ENCODE data around the gene OR10T2. TPM values are rescaled to one million over a fixed set of nuclear protein-coding genes. Genes with fewer than 3 reads are reported as not detected.
"Not testable (repeated sequence)": the region's sequence is repeated elsewhere in the genome, so short reads cannot be mapped to it uniquely, and the experiment has no call there.

Gene OR10T2
- total and polyA plus RNA-seq, 3 experiments from 2014 or later: not detected

DNA sequence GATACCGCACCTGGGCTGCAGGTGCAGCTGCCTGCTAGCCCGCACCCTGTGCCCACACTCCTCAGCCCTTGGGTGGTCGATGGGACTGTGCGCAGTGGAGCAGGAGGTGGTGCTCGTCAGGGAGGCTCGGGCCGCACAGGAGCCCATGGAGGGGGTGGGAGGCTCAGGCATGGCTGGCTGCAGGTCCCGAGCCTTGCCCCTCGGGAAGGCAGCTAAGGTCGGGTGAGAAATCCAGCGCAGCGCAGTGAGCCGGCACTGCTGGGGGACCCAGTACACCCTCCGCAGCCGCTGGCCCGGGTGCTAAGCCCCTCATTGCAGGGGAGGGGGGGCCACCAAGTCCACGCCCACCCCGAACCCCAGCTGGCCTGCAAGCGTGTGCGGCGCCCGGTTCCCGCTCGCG is 25.2 kb downstream of the OR10T2 start:
- H3K36me3 ChIP-seq (ENCODE audit: insufficient read depth, low read length); H3K27ac ChIP-seq (ENCODE audit: low read depth, low read length); CTCF ChIA-PET; H3K9me3 ChIP-seq (ENCODE audit: low read length); H3K4me1 ChIP-seq (ENCODE audit: insufficient read depth, low read length); H3K4me3 ChIP-seq (ENCODE audit: low read length); H3K27me3 ChIP-seq (ENCODE audit: insufficient read depth, low read length, poor library complexity, severe bottlenecking); H3K36me3 Mint-ChIP-seq; DNase-seq; H3K27ac Mint-ChIP-seq; H3K4me1 Mint-ChIP-seq; H3K4me3 Mint-ChIP-seq; POLR2A ChIA-PET: not testable (repeated sequence)
- Mint-ChIP-seq H3K9me3 (peaks cover 15 to 24% (median 21%) of the 10 kb centered on the region in 5 donors), H3K27me3 (peaks cover 14 to 54% of the 10 kb centered on the region in 2 donors)

GRCh38 chr1:158371188-158371953 is 27.9 kb downstream of the OR10T2 start:
- H3K4me3 Mint-ChIP-seq: no peak overlapping the region
- peaks cover 6 to 7% (median 7%) of the 10 kb centered on the region in 3 donors for H3K4me1 Mint-ChIP-seq
- no peak for DNase-seq
- Histone ChIP-seq H3K36me3 (ENCODE audit: insufficient read depth, low read length) (no peaks in the 10 kb centered on the region), H3K27ac (ENCODE audit: low read depth, low read length) (no peak overlapping the region), H3K27me3 (ENCODE audit: insufficient read depth, low read length, poor library complexity, severe bottlenecking) (no peaks in the 10 kb centered on the region), H3K4me3 (ENCODE audit: low read length) (no peak overlapping the region), H3K9me3 (ENCODE audit: low read length) (no peaks in the 10 kb centered on the region), H3K4me1 (ENCODE audit: insufficient read depth, low read length) (no peaks in the 10 kb centered on the region)
- ChIA-PET POLR2A (no interaction called here), CTCF (no interaction called here)
- H3K27me3 Mint-ChIP-seq: peaks cover 17 to 57% of the 10 kb centered on the region in 2 donors
- peaks cover 15 to 24% (median 21%) of the 10 kb centered on the region in 5 donors for H3K9me3 Mint-ChIP-seq
- no peak overlapping the region for H3K27ac Mint-ChIP-seq
- H3K36me3 Mint-ChIP-seq: no peaks in the 10 kb centered on the region

DNA sequence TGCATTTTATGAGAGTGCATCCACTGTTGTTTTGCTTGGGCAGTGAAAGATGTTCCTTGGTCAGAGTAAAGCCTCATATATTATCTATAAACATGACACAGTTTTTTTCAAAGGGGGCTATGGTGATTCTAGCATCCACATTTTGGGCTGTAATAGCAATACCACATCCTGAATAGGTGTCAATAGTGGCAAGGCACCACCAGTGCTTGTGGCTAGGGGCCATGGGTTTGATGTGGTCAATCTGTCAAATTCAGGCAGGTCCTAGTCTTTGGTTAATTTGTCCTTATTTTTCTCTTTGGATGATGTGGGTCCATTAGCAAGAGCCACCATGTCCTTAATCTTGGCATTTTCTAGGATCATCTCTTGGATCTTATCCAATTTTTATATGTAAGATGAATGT is 32.5 kb downstream of the OR10T2 start:
- Mint-ChIP-seq H3K4me1 (peaks cover 9% of the 10 kb centered on the region in 3 donors), H3K9me3 (peaks cover 2 to 15% (median 8%) of the 10 kb centered on the region in 5 donors), H3K27me3 (peaks cover 13 to 55% of the 10 kb centered on the region in 2 donors), H3K36me3 (no peaks in the 10 kb centered on the region), H3K4me3 (no peak overlapping the region), H3K27ac (no peak overlapping the region)
- Histone ChIP-seq H3K4me1 (ENCODE audit: insufficient read depth, low read length) (no peaks in the 10 kb centered on the region), H3K9me3 (ENCODE audit: low read length) (no peaks in the 10 kb centered on the region), H3K27me3 (ENCODE audit: insufficient read depth, low read length, poor library complexity, severe bottlenecking) (no peaks in the 10 kb centered on the region), H3K4me3 (ENCODE audit: low read length) (no peak overlapping the region), H3K27ac (ENCODE audit: low read depth, low read length) (no peak overlapping the region), H3K36me3 (ENCODE audit: insufficient read depth, low read length) (no peaks in the 10 kb centered on the region)
- DNase-seq: no peak
- ChIA-PET CTCF (no interaction called here), POLR2A (no interaction called here)

DNA sequence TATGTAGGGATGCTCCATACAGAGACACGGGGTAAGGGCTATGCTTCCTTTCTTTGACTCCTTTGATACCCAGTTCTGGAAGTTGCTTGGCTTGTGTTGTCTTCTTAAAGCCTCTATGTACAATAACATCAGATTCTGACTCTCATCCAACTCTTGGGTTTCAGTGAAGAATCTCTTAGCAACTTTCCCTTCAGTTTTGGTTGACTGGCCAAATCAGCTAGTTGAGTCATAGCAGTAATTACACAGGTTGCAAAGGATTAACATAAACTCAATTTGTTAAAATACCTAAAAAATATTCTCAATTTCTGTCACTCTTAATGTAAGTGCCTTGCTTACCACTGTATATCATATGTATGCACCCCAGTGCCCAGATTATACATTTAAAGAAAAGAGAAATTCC is 36.3 kb downstream of the OR10T2 start:
- Histone ChIP-seq H3K4me1 (ENCODE audit: insufficient read depth, low read length) (no peaks in the 10 kb centered on the region), H3K9me3 (ENCODE audit: low read length) (no peaks in the 10 kb centered on the region), H3K36me3 (ENCODE audit: insufficient read depth, low read length) (no peaks in the 10 kb centered on the region), H3K27me3 (ENCODE audit: insufficient read depth, low read length, poor library complexity, severe bottlenecking) (no peaks in the 10 kb centered on the region), H3K27ac (ENCODE audit: low read depth, low read length) (no peak overlapping the region), H3K4me3 (ENCODE audit: low read length) (no peak overlapping the region)
- DNase-seq: no peak
- no peaks in the 10 kb centered on the region for H3K36me3 Mint-ChIP-seq
- POLR2A ChIA-PET: no interaction called here
- H3K27me3 Mint-ChIP-seq: peaks cover 7 to 34% of the 10 kb centered on the region in 2 donors
- H3K27ac Mint-ChIP-seq: no peak overlapping the region
- CTCF ChIA-PET: no interaction called here
- H3K4me3 Mint-ChIP-seq: no peak overlapping the region
- no peaks in the 10 kb centered on the region for H3K9me3 Mint-ChIP-seq
- peaks cover 9% of the 10 kb centered on the region in 3 donors for H3K4me1 Mint-ChIP-seq

DNA sequence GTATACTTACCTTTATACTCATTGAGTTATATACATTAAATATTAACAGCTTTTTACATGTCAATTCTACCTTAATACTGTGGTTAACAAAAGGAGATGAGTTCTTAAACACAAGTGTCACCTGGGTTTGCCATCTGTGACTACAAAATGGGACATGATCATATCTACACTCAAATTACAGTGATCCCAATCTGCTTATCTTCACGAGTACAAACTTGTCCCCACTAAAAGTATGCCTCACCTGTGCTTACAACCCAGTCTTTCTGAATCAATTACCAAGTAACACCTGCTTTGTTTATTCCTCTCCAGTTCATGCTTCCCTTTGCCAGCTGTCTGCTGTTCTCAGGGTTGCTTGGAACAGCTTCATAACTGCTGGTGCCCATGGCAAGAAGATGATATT is 36.8 kb downstream of the OR10T2 start:
- ChIA-PET POLR2A (no interaction called here), CTCF (no interaction called here)
- Mint-ChIP-seq H3K4me3 (no peak overlapping the region), H3K36me3 (no peaks in the 10 kb centered on the region), H3K9me3 (no peaks in the 10 kb centered on the region), H3K27me3 (peaks cover 10 to 34% of the 10 kb centered on the region in 2 donors), H3K27ac (no peak overlapping the region), H3K4me1 (peaks cover 9% of the 10 kb centered on the region in 3 donors)
- no peak for DNase-seq
- H3K4me1 ChIP-seq (ENCODE audit: insufficient read depth, low read length): no peaks in the 10 kb centered on the region
- no peaks in the 10 kb centered on the region for H3K27me3 ChIP-seq (ENCODE audit: insufficient read depth, low read length, poor library complexity, severe bottlenecking)
- no peak overlapping the region for H3K4me3 ChIP-seq (ENCODE audit: low read length)
- no peaks in the 10 kb centered on the region for H3K9me3 ChIP-seq (ENCODE audit: low read length)
- no peaks in the 10 kb centered on the region for H3K36me3 ChIP-seq (ENCODE audit: insufficient read depth, low read length)
- no peak overlapping the region for H3K27ac ChIP-seq (ENCODE audit: low read depth, low read length)

DNA sequence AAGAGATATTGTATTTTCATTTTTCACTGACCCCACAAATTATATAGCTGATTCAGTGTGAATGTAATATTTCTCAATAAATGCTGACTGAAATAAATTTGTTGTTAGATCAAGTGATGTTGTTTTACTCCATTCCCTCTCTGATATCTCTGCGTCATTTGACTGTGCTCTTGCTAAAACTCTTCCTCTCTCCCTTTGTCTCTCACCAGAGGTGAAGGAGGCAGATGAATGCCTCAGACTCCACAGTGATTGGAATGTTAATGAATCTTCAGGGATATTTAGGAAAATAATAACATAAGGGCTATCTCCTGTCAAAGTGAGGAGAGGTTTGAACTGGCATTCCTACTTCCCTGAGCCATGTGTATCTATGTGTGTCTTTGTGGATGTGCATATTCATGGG is 41.8 kb downstream of the OR10T2 start:
- Histone ChIP-seq H3K36me3 (ENCODE audit: insufficient read depth, low read length) (no peaks in the 10 kb centered on the region), H3K9me3 (ENCODE audit: low read length) (no peaks in the 10 kb centered on the region), H3K27me3 (ENCODE audit: insufficient read depth, low read length, poor library complexity, severe bottlenecking) (no peaks in the 10 kb centered on the region), H3K27ac (ENCODE audit: low read depth, low read length) (no peak overlapping the region), H3K4me1 (ENCODE audit: insufficient read depth, low read length) (no peaks in the 10 kb centered on the region), H3K4me3 (ENCODE audit: low read length) (no peak overlapping the region)
- ChIA-PET CTCF (no interaction called here), POLR2A (no interaction called here)
- H3K4me3 Mint-ChIP-seq: no peak overlapping the region
- H3K9me3 Mint-ChIP-seq: no peaks in the 10 kb centered on the region
- peaks cover 17 to 48% of the 10 kb centered on the region in 2 donors for H3K27me3 Mint-ChIP-seq
- H3K4me1 Mint-ChIP-seq: no peaks in the 10 kb centered on the region
- H3K27ac Mint-ChIP-seq: no peak overlapping the region
- H3K36me3 Mint-ChIP-seq: no peaks in the 10 kb centered on the region
- no peak for DNase-seq

- Histone ChIP-seq H3K9me3 (ENCODE audit: low read length) (no peaks in the 10 kb centered on the region), H3K27me3 (ENCODE audit: insufficient read depth, low read length, poor library complexity, severe bottlenecking) (no peaks in the 10 kb centered on the region), H3K27ac (ENCODE audit: low read depth, low read length) (no peak overlapping the region), H3K4me1 (ENCODE audit: insufficient read depth, low read length) (no peaks in the 10 kb centered on the region), H3K4me3 (ENCODE audit: low read length) (no peak overlapping the region), H3K36me3 (ENCODE audit: insufficient read depth, low read length) (no peaks in the 10 kb centered on the region)
- DNase-seq: no peak
- H3K9me3 Mint-ChIP-seq: no peaks in the 10 kb centered on the region
- H3K27ac Mint-ChIP-seq: no peak overlapping the region
- POLR2A ChIA-PET: no interaction called here
- peaks cover 17 to 48% of the 10 kb centered on the region in 2 donors for H3K27me3 Mint-ChIP-seq
- no peaks in the 10 kb centered on the region for H3K36me3 Mint-ChIP-seq
- no peak overlapping the region for H3K4me3 Mint-ChIP-seq
- CTCF ChIA-PET: no interaction called here
- H3K4me1 Mint-ChIP-seq: no peaks in the 10 kb centered on the region
These were observed 42.6 kb downstream of the OR10T2 start for GRCh38 chr1:158356616-158357015.

DNA sequence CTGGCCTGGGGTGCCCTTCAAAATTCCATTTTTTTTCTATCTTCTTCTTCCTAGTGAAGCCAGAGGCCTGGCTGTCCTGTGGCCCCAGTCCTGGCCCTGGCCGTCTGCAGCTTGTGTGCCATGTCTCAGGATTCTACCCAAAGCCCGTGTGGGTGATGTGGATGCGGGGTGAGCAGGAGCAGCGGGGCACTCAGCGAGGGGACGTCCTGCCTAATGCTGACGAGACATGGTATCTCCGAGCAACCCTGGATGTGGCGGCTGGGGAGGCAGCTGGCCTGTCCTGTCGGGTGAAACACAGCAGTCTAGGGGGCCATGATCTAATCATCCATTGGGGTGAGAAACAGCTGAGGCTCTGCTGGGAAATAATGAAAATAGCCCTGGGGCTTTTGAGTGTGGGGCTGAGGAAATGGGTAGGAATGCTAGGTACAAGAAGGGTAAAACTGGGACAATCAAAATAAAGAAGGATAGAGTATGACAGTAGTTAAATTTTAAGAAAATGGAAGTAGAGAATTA is 43.4 kb downstream of the OR10T2 start:
- H3K27me3 Mint-ChIP-seq: peaks cover 17 to 48% of the 10 kb centered on the region in 2 donors
- H3K9me3 ChIP-seq (ENCODE audit: low read length): no peaks in the 10 kb centered on the region
- no peaks in the 10 kb centered on the region for H3K27me3 ChIP-seq (ENCODE audit: insufficient read depth, low read length, poor library complexity, severe bottlenecking)
- no peak overlapping the region for H3K4me3 ChIP-seq (ENCODE audit: low read length)
- CTCF ChIA-PET: no interaction called here
- DNase-seq: no peak
- no peaks in the 10 kb centered on the region for H3K9me3 Mint-ChIP-seq
- H3K4me3 Mint-ChIP-seq: no peak overlapping the region
- H3K27ac Mint-ChIP-seq: no peak overlapping the region
- no peaks in the 10 kb centered on the region for H3K4me1 ChIP-seq (ENCODE audit: insufficient read depth, low read length)
- H3K4me1 Mint-ChIP-seq: no peaks in the 10 kb centered on the region
- H3K36me3 ChIP-seq (ENCODE audit: insufficient read depth, low read length): no peaks in the 10 kb centered on the region
- POLR2A ChIA-PET: no interaction called here
- H3K27ac ChIP-seq (ENCODE audit: low read depth, low read length): no peak overlapping the region
- H3K36me3 Mint-ChIP-seq: no peaks in the 10 kb centered on the region
